ENCODE measurements around the gene UBE2O.

DNA sequence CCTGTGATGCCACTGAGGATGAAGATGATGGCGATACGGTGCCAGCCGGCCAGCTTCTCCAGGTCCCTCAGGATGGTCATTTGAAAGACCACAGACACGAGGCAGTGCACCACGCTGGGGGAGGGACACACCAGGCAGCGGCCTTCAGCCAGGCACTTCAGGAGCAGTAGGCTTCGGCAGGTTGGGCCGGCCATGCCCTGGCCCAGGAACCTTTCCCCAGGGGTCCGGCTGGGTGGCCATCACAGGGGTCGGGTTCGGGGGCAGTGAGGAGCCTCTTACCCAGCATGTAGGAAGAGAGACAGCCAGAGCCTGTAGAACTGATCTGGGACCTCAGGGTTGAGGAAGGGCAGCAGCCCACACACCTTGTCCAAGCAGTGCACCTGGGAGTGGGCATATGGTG, 19.8 kb upstream of the UBE2O start:
- no peak for TF ChIP-seq CTCF (IDR thresholded peaks at IDR 0.05 in 8 of 11, conservative IDR thresholded peaks at IDR 0.05 in 3 of 11)
- no peak for TF ChIP-seq POLR2A (IDR thresholded peaks at IDR 0.05)

All from spleen (tissue), 7 donors.